Muscle of leg (tissue), 11 donors: ENCODE results near the gene KCNV2. TPM values are rescaled to one million over a fixed set of nuclear protein-coding genes. Genes with fewer than 3 reads are reported as not detected.

ENCODE experiments used
- DNase-seq: peaks from one replicate; pipeline ENCODE4 v3.0.0; 2013
- H3K27ac ChIP-seq: one replicate; pipeline ENCODE4 v1.5.1; 2013; ENCODE audit warnings: mild to moderate bottlenecking, low read length, control low read depth
- H3K27me3 ChIP-seq: one replicate; pipeline ENCODE4 v1.6.1; 2013; ENCODE audit warnings: low read length; ENCODE audit not compliant: control insufficient read depth, insufficient read depth
- H3K36me3 ChIP-seq: one replicate; pipeline ENCODE4 v1.6.1; 2013; ENCODE audit warnings: low read length; ENCODE audit not compliant: control insufficient read depth, insufficient read depth
- H3K4me1 ChIP-seq: one replicate; pipeline ENCODE4 v1.6.1; 2013; ENCODE audit warnings: low read length; ENCODE audit not compliant: control insufficient read depth, insufficient read depth
- H3K4me3 ChIP-seq: one replicate; pipeline ENCODE4 v1.5.1; 2013; ENCODE audit warnings: low read length, control low read depth
- H3K9me3 ChIP-seq: replicated peaks from 2 replicates; pipeline ENCODE4 v1.6.1; 2013; ENCODE audit warnings: low read depth, low read length; ENCODE audit not compliant: control insufficient read depth
- WGBS: methylation state at CpG from one replicate; pipeline ENCODE4 v1.1.5; 2013; ENCODE audit warnings: missing lambda C conversion rate; ENCODE audit not compliant: insufficient coverage; 5-methylcytosine and 5-hydroxymethylcytosine counted together
- polyA plus RNA-seq, 8 donors: library from polyadenylated mRNA; unstranded; fragments of 120-200 nt; gene quantifications; one replicate each; pipeline versions ENCODE4 v1.2.1 to v1.2.3, GENCODE V29; 2013; ENCODE audit warnings: inconsistent platforms in 1 of 8, low replicate concordance in 1 of 8; ENCODE audit not compliant: insufficient read length in 8 of 8, insufficient read depth in 1 of 8
- total RNA-seq: library from RNA; stranded (reverse); fragments of 120-200 nt; gene quantifications from one replicate; pipeline ENCODE4 v1.2.4, GENCODE V29; 2013

KCNV2 gene
- total and polyA plus RNA-seq, 9 donors = 0.08 to 0.33 (median 0.19) TPM; not detected in 1

DNA sequence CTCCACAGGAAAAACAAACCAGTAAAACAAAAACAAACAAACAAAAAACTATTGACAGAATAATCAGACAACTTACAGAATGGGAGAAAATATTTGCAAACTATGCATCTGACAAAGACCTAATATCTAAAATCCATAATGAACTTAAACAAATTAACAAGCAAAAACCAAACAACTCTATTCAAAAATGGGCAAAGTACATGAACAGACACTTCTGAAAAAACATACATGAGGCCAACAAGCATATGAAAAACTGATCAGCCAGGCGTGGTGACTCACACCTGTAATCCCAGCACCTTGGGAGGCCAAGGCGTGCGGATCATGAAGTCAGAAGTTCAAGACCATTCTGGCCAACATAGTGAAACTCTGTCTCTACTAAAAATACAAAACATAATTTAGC is 60.1 kb downstream of the KCNV2 start:
- WGBS = 60% methylated on average over 1 of the region's 3 CpGs
- Histone ChIP-seq H3K27ac (no peak overlapping the region), H3K9me3 (peaks cover 34% of the 10 kb centered on the region), H3K4me1 (no peaks in the 10 kb centered on the region), H3K4me3 (no peak overlapping the region), H3K27me3 (no peaks in the 10 kb centered on the region), H3K36me3 (peaks cover 30% of the 10 kb centered on the region)
- DNase-seq = no peak

DNA sequence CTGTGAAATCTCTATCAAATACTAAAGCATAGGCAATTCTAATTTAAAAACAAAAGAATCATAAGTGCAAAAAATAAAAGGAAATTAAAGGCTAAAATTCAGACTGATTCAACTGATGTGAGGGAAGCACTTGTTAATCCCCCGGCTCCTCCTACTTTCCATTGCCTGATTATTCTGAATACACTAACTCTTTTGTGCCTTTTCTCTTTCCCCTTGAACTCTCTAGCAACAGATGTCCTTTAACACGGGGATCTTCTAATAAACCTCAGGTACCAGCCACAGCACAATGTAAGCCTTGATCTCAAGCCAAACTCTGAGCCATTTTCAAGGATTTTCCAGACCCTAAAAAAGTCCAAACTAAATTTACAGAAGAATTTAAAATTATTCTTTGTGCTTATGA is 61.5 kb downstream of the KCNV2 start:
- H3K27me3 ChIP-seq = no peaks in the 10 kb centered on the region
- peaks cover 24% of the 10 kb centered on the region for H3K36me3 ChIP-seq
- WGBS = 92% methylated on average over 2 of the region's 2 CpGs
- no peaks in the 10 kb centered on the region for H3K4me1 ChIP-seq
- no peak overlapping the region for H3K27ac ChIP-seq
- DNase-seq = no peak
- H3K9me3 ChIP-seq = peaks cover 27% of the 10 kb centered on the region
- no peak overlapping the region for H3K4me3 ChIP-seq

Other genes starting within 250 kb of the KCNV2 start
- gene VLDLR, start 95.7 kb upstream of the KCNV2 start, total RNA-seq = 18.9 TPM
- gene VLDLR, start 95.7 kb upstream of the KCNV2 start, polyA plus RNA-seq = 10 to 100 TPM; 20.9 to 34.5 (median 27.8) TPM
- gene PUM3, start 126.6 kb downstream of the KCNV2 start, total RNA-seq = 39.1 TPM
- 10 to 100 TPM; 22.6 to 29.9 (median 24.9) TPM for gene PUM3, start 126.6 kb downstream of the KCNV2 start, polyA plus RNA-seq